ENCODE results near the gene PTPRT.

GRCh38 chr20:42688576-42688975, 501.1 kb downstream of the PTPRT start:
- TF ChIP-seq CTCF (IDR thresholded peaks at IDR 0.05; ENCODE audit: low read depth, low read length), result no peak
- TF ChIP-seq MAX (IDR thresholded peaks at IDR 0.05; ENCODE audit: low read depth, low read length), result no peak
- no peak for TF ChIP-seq POLR2A (IDR thresholded peaks at IDR 0.05; ENCODE audit: extremely low read depth, insufficient read length)
- no peak for TF ChIP-seq MYC (IDR thresholded peaks at IDR 0.05; ENCODE audit: low read depth, low read length)

Data from NB4 (cell line).